Esophagus squamous epithelium (tissue), 5 donors: Measurements from ENCODE around the gene LRP1B. TPM values are rescaled to one million over a fixed set of nuclear protein-coding genes. Genes with fewer than 3 reads are reported as not detected.

Experiments
- DNase-seq: peaks from one replicate; lab custom pipeline; 2025; lab: John Stamatoyannopoulos, UW
- H3K27ac ChIP-seq, 4 donors: fragments of 200-600 bp; sonication (generic); one replicate each; pipeline ENCODE4 v1.5.1; 2016 to 2019; ENCODE audit warnings: mild to moderate bottlenecking in 1 of 4
- H3K27me3 ChIP-seq, 4 donors: fragments of 200-600 bp; sonication (generic); 1 replicate in 3 of 4; 2 replicates in 1 of 4; pipeline versions ENCODE4 v1.5.1 to v1.6.0; 2017 to 2021; ENCODE audit warnings: antibody characterized with exemption in 1 of 4
- H3K36me3 ChIP-seq, 3 donors: fragments of 200-600 bp; sonication (generic); one replicate each; pipeline ENCODE4 v1.5.1; 2016 to 2019
- H3K4me1 ChIP-seq, 3 donors: fragments of 200-600 bp; sonication (generic); one replicate each; pipeline ENCODE4 v1.5.1; 2017 to 2019
- H3K4me3 ChIP-seq, 4 donors: fragments of 200-600 bp; sonication (generic); 1 replicate in 3 of 4; 2 replicates in 1 of 4; pipeline ENCODE4 v1.5.1; 2016 to 2019; ENCODE audit warnings: mild to moderate bottlenecking in 2 of 4, moderate library complexity in 1 of 4
- H3K9me3 ChIP-seq, 3 donors: fragments of 200-600 bp; sonication (generic); one replicate each; pipeline ENCODE4 v1.5.1; 2016 to 2019
- POLR2A ChIP-seq, 4 donors: fragments of 450-650 bp; IDR thresholded peaks; one replicate each; pipeline ENCODE4 v1.6.1; 2017; ENCODE audit warnings: antibody characterized with exemption in 4 of 4, mild to moderate bottlenecking in 4 of 4, moderate library complexity in 3 of 4
- WGBS, 2 donors: methylation state at CpG; one replicate each; pipeline ENCODE4 v1.1.5; 2018; 5-methylcytosine and 5-hydroxymethylcytosine counted together
- intact Hi-C: fragments of 100-400 bp; cut with DNase I; formaldehyde crosslinking; loops from one replicate; pipeline ENCODE4 v1.15.0; 2022
- total RNA-seq, 4 donors: library from RNA; depleted of rRNA; stranded (reverse); fragments of >200 nt; gene quantifications; one replicate each; pipeline ENCODE4 v1.1.0, GENCODE V29; 2016
- TF ChIP-seq, protein P1 (sequence below), 6 experiments: fragments of 450-650 bp in 4 of 6; fragments of 200-600 bp in 2 of 6; sonication (generic) in 2 of 6; IDR thresholded peaks; one replicate each; pipeline ENCODE4 v1.5.1; 2016 to 2019; ENCODE audit warnings: antibody characterized with exemption in 6 of 6, mild to moderate bottlenecking in 4 of 6, moderate library complexity in 4 of 6
- donor health status: DM: yes; HTN: yes; CAD: no.

The LRP1B gene
- total RNA-seq, 4 donors from 2014 or later = 0.04 to 1.1 (median 0.23) TPM

DNA sequence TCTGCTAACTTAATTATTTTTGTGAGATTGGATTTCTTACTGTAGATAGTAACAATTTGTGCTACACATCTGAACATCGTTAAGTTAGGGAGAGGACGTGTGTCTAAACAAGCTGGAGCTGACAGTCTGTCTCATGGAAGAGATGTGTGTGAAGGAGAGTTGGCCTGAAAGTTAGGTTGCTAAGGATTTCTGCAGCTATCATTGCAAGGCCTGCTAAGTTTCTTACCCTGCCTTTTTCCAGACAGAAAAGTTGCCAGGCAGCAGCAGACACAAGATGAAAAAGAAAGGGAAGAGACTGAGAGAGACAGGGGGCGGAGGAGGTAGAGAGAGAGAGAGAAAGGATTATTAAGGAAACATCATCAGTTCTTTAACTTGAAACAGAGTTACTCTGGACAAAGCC, 4.1 kb upstream of the LRP1B start:
- peaks cover 0 to 40% (median 0%) of the 10 kb centered on the region in 4 donors for H3K27me3 ChIP-seq
- DNase-seq = no peak
- TF ChIP-seq, protein P1, sequence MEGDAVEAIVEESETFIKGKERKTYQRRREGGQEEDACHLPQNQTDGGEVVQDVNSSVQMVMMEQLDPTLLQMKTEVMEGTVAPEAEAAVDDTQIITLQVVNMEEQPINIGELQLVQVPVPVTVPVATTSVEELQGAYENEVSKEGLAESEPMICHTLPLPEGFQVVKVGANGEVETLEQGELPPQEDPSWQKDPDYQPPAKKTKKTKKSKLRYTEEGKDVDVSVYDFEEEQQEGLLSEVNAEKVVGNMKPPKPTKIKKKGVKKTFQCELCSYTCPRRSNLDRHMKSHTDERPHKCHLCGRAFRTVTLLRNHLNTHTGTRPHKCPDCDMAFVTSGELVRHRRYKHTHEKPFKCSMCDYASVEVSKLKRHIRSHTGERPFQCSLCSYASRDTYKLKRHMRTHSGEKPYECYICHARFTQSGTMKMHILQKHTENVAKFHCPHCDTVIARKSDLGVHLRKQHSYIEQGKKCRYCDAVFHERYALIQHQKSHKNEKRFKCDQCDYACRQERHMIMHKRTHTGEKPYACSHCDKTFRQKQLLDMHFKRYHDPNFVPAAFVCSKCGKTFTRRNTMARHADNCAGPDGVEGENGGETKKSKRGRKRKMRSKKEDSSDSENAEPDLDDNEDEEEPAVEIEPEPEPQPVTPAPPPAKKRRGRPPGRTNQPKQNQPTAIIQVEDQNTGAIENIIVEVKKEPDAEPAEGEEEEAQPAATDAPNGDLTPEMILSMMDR (IDR thresholded peaks at IDR 0.05) = no peak
- TF ChIP-seq POLR2A (IDR thresholded peaks at IDR 0.05) = no peak
- H3K4me3 ChIP-seq = no peak overlapping the region
- no peaks in the 10 kb centered on the region for H3K9me3 ChIP-seq
- WGBS, 2 donors = 68 to 80% methylated on average over 3 of the region's 3 CpGs
- intact Hi-C loops = no loop called here
- H3K27ac ChIP-seq = no peak overlapping the region
- H3K4me1 ChIP-seq = peaks cover 0 to 20% (median under 1%) of the 10 kb centered on the region in 3 donors
- no peaks in the 10 kb centered on the region for H3K36me3 ChIP-seq

DNA sequence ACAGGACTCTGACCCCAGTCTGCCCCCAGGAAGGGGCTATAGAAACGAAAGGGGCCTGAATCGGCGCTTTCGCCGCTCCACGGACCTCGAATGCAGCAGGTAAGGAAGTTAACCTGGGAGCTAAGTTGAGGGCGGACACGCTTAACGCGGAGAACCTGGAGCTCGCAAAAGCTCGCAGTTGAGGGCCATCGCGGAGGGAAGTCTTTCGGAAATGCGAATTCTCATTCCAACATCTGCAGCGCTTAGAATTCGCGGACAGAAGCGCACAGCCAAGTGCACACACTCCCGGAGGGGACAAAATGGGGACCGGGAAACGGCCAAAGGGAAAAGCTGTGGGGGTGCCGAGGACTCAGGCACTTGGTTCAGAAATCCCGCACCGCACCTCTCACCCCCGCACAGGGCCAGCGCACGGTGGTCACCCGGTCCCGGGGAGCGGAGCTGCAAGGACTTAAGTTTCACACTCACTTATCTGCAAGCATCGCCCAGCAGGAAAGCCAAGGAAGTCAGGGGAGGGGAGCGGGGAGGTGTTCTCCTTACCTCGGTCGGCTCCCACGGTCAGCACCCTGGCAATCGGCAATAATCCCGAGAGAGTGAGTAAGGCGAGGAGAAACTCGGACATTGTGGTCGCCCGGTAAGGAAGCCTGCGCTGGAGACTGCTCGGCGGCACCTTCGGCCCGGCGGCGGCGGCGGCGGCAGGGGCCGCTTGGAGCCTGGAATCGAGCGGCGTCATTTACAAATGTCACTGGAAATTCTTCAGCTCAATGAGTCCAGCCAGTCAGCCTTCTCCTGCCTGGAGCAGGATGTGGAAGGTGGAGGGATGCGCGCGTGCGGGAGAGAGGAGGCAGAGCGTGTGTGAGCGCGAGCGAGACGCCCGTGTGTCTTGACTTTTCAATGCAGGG, 456 bp downstream of the LRP1B start:
- Histone ChIP-seq H3K9me3 (no peaks in the 10 kb centered on the region), H3K4me3 (peak overlapping the region; percentile 40 to 72 (median 54)), H3K27ac (peak overlapping the region in 3 of 4 donors; percentile 17 to 50 (median 27)), H3K4me1 (peaks cover 0 to 23% (median 4%) of the 10 kb centered on the region in 3 donors), H3K36me3 (no peaks in the 10 kb centered on the region), H3K27me3 (peaks cover 0 to 48% (median 0%) of the 10 kb centered on the region in 4 donors)
- WGBS, 2 donors = 1 to 3% methylated on average over 24 to 34 of the region's 68 CpGs
- intact Hi-C loops = no loop called here
- no peak for DNase-seq
- TF ChIP-seq, protein P1 (IDR thresholded peaks at IDR 0.05) = no peak
- TF ChIP-seq POLR2A (IDR thresholded peaks at IDR 0.05) = no peak

DNA sequence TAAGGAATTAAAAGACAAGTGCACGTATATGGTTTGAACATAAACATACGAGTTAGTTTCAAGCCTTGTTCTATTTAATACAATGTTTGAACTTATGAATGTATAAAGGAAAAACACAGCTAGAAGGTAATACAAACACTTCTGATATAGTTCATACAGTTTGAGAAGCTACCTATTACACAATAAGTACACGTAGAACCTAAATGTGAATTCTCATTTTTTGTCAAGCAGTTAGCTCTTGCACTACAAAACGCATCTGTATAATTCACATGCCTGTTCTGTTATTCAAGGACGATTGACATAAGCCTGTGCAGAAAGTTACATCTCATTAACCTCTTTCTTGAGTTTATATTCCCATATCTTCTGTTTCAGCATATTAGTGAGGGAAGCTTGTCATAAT, 2.7 kb downstream of the LRP1B start:
- no peak for DNase-seq
- WGBS, 2 donors = 83 to 89% methylated on average over 5 of the region's 5 CpGs
- TF ChIP-seq, protein P1 (IDR thresholded peaks at IDR 0.05) = no peak
- no peak for TF ChIP-seq POLR2A (IDR thresholded peaks at IDR 0.05)
- Histone ChIP-seq H3K36me3 (no peaks in the 10 kb centered on the region), H3K27me3 (peaks cover 0 to 36% (median 0%) of the 10 kb centered on the region in 4 donors), H3K4me1 (peaks cover 0 to 23% (median 4%) of the 10 kb centered on the region in 3 donors), H3K4me3 (no peak overlapping the region), H3K9me3 (no peaks in the 10 kb centered on the region), H3K27ac (no peak overlapping the region)
- intact Hi-C loops = no loop called here

DNA sequence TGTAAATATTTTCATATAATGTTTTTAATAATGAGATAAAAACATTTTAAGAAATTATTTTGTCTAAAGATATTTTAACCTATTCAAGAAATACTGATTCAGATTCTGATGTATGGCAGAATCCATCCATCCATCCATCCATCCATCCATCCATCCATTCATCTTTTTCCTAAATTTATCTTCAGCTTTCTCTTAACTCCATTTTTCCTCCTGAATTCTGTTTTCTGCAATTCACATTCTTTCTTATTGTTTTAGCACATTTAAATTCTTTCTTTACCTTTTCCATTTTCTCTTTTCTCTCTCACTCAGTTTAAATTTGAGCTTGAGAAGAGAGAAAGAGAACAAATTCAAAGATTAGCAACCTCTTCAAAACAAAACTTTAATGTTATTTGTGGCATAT, 3.6 kb downstream of the LRP1B start:
- Histone ChIP-seq H3K4me1 (peaks cover 0 to 23% (median 4%) of the 10 kb centered on the region in 3 donors), H3K27me3 (peaks cover 0 to 30% (median 0%) of the 10 kb centered on the region in 4 donors), H3K27ac (no peak overlapping the region), H3K36me3 (no peaks in the 10 kb centered on the region), H3K9me3 (no peaks in the 10 kb centered on the region), H3K4me3 (no peak overlapping the region)
- DNase-seq = no peak
- TF ChIP-seq, protein P1 (IDR thresholded peaks at IDR 0.05) = no peak
- TF ChIP-seq POLR2A (IDR thresholded peaks at IDR 0.05) = no peak
- intact Hi-C loops = no loop called here

DNA sequence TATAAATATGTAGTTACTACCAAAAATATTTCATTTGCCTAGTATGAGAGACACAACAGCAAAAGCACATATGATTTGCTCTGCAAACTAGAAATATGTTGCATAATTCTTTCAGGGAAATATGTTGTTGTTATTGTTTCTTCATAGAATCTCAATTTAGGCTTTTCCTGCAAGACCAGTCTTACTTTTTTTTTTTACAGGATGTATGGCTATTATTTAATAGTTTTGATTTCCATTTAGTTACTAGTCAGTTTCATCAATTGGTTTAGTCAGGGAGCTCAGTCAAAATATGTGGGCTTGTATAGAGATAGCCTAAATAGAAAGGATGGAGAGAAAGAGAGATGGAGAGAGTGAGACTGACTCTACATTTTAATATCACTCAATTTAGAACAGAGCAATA, 6.1 kb downstream of the LRP1B start:
- TF ChIP-seq, protein P1 (IDR thresholded peaks at IDR 0.05) = no peak
- H3K4me3 ChIP-seq = no peak overlapping the region
- H3K27ac ChIP-seq = no peak overlapping the region
- H3K9me3 ChIP-seq = no peaks in the 10 kb centered on the region
- intact Hi-C loops = no loop called here
- H3K36me3 ChIP-seq = no peaks in the 10 kb centered on the region
- no peak for DNase-seq
- peaks cover 0 to 6% (median 0%) of the 10 kb centered on the region in 4 donors for H3K27me3 ChIP-seq
- peaks cover 0 to 2% (median under 1%) of the 10 kb centered on the region in 3 donors for H3K4me1 ChIP-seq
